Fibroblast of skin of left biceps (primary cell): ENCODE measurements around the gene PLXNA1.

Experiments used
- DNase-seq, 2 experiments: peaks; one replicate each; pipeline ENCODE4 v3.0.0-alpha.2; 2013; ENCODE audit warnings: low read depth in 2 of 2

Gene PLXNA1

GRCh38 chr3:127018306-127018828 is 35.5 kb downstream of the PLXNA1 start:
- no peak for DNase-seq

GRCh38 chr3:127019449-127019848 is 36.5 kb downstream of the PLXNA1 start:
- DNase-seq: no peak

- no peak for DNase-seq
These were observed 37.6 kb downstream of the PLXNA1 start for GRCh38 chr3:127020543-127020942.

- DNase-seq: no peak
These were observed 39.9 kb downstream of the PLXNA1 start for GRCh38 chr3:127022849-127023248.

GRCh38 chr3:127025456-127025855 is 42.5 kb downstream of the PLXNA1 start:
- no peak for DNase-seq

- no peak for DNase-seq
These were observed 43.1 kb downstream of the PLXNA1 start for GRCh38 chr3:127026036-127026435.

- no peak for DNase-seq
These were observed 43.7 kb downstream of the PLXNA1 start for GRCh38 chr3:127026661-127027060.

GRCh38 chr3:127027061-127027735 is 44.3 kb downstream of the PLXNA1 start:
- DNase-seq: no peak

- DNase-seq: no peak
These were observed 45.1 kb downstream of the PLXNA1 start for GRCh38 chr3:127027811-127028548.

GRCh38 chr3:127028781-127029657 is 46.1 kb downstream of the PLXNA1 start:
- DNase-seq: no peak

- no peak for DNase-seq
These were observed 47.0 kb downstream of the PLXNA1 start for GRCh38 chr3:127029658-127030507.

GRCh38 chr3:127030508-127031412 is 47.8 kb downstream of the PLXNA1 start:
- DNase-seq: no peak

GRCh38 chr3:127031413-127031810 is 48.5 kb downstream of the PLXNA1 start:
- no peak for DNase-seq

- DNase-seq: no peak
These were observed 48.9 kb downstream of the PLXNA1 start for GRCh38 chr3:127031845-127032244.

- no peak for DNase-seq
These were observed 49.5 kb downstream of the PLXNA1 start for GRCh38 chr3:127032296-127032990.
